Stimulated activated CD4-positive, alpha-beta T cell treated with anti-CD3 and anti-CD28 coated beads, Interleukin-15, amount 100 ng/mL, for 48 hours (primary cell): ENCODE results near the gene SEC24B.
"Not testable (repeated sequence)": the region's sequence is repeated elsewhere in the genome, so short reads cannot be mapped to it uniquely, and the experiment has no call there.

ENCODE experiments used
- DNase-seq, 2 donors: peaks; one replicate each; pipeline ENCODE4 v3.0.0-alpha.2; 2020; ENCODE audit warnings: low read depth in 2 of 2

Gene SEC24B

DNA sequence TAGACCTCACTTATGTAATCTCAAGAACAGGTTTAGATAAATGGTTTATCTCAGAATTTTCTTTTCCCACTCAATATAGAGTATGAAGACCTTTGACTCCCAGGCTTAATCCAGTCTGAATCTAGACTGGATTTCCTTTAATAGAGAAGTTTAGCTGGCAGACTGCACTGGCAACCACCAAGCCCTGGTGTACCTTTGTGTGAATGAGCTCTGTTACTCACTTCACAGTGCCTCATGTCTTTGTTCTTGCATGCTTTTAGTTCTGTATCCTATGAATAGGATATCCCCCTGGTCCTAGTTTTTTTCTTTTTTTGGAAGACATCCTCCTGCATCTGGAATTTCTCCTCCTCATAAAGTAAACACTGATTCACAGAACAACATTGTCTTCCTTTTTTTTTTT is 73.3 kb downstream of the SEC24B start:
- DNase-seq = no peak

DNA sequence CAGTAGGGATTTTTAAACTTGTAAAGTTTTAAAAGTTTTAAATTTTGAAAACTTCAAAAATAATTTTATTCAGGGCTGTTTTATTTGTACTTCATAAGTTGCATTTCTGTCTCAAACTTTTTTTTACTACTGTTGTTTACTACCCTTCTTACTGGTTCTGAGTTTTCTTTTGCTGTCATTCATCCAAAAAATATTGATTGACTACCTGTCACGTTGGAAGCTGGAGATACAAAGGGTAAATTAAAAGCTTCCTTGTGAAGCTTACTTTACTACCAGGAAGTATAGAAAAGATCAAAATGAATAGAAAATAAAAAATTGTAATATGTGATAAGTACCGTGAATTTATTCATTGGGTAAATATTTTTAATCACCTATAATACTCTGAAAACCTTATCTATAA is 77.1 kb downstream of the SEC24B start:
- no peak for DNase-seq

DNA sequence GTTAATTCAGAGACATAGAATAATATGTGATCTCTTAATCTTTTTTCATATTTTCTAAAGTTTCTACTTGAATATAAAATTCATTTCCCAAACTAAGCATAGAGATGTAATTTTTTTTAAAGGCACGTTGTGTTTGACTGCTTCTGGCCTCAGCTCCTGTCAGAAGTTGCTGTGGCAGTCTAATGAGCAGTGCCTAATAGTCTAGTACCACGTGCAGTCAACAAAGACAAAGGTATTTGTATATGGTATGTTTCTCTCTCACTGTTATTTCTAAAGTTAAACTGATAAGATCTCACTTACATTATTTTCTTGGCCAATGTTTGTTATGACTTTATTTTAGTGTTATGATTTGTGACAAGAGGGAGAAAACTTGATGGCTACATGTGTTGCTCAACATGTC is 77.8 kb downstream of the SEC24B start:
- no peak for DNase-seq

DNA sequence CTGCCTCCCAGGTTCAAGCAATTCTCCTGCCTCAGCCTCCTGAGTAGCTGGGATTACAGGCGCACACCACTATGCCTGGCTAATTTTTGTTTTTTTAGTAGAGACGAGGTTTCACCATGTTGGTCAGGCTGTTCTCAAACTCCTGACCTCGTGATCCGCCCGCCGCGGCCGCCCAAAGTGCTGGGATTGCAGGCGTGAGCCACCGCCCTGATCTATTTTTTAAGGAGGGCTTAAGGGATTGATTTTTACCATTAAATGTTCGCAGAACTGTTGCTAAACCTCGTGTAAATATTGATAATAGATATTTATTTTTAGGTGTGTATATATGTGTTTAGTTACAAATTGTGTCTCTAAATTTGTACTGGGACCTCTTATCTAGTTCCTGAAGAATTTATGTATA is 79.8 kb downstream of the SEC24B start:
- DNase-seq = not testable (repeated sequence)

DNA sequence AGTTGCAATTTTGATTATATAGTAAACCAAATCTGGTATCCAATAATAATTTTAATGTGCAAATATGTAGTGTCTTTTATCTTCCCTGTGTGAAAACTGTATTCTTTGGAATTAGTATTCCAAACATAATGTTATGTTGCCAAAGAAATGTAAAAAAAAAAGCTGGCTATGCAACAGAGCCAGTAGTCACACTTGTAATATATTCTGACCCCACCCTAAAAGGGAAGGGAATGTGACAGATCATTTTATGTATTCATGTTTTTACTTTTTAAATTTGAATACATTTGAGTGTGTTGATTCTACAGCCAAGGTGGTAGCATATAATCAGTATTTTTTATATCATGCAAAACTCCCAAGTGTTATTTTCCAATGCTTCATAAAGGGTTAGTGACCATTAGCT is 98.6 kb downstream of the SEC24B start:
- DNase-seq = no peak

DNA sequence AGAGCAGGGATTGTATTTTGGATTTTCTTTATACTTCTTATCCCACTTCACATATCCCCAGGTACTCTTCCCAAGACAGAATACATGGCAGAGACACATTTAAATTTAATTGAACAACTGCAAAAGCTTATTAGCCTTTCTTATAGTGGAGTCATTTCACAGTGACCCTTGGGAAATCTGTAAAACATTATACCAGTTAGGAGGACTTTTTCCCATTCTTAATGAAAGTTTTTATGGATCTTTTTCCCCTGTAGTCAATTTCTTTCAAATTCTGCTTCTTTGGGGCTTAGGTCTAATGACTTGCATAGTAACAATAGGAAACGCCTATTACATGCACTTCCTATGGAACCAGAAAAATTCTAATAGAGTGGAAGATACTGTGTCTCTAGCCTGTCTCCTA is 111.8 kb downstream of the SEC24B start:
- DNase-seq = no peak

DNA sequence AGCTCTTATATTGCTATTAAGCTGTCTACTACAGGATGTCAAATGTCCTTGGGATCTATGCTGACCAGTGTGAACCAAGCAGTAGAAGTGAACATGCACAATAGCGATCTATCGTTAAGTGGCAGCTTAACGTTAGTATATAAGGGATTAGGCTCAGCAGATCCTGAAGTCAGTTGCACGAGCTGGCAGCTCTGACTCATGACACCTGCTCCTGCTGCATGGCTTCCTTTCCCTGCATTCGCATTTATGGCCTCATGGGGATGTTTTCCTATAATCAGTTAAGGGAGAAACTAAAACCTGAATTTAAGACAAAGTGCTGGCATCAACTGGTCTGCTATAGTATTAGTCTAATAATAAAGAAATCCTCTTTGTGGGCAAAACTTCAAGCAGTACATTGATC is 113.8 kb downstream of the SEC24B start:
- no peak for DNase-seq

DNA sequence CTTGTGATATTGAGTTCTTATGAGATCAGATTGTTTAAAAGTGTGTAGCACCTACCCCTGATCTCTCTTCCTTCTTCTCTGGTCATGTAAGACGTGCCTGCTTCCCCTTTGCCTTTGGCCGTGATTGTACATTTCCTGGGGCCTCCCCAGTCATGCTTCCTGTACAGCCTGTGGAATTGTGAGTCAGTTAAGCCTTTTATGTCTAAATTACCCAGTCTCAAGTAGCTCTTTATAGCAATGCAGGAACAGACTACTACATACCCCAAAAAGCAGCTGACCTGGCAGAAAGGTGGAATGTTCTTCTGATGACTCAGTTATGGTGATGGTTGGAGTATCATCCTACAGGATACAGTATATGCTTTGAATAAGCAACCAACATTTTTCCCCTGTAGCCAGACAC is 115.0 kb downstream of the SEC24B start:
- DNase-seq = peak in 1 of 2 donors; percentile 8

DNA sequence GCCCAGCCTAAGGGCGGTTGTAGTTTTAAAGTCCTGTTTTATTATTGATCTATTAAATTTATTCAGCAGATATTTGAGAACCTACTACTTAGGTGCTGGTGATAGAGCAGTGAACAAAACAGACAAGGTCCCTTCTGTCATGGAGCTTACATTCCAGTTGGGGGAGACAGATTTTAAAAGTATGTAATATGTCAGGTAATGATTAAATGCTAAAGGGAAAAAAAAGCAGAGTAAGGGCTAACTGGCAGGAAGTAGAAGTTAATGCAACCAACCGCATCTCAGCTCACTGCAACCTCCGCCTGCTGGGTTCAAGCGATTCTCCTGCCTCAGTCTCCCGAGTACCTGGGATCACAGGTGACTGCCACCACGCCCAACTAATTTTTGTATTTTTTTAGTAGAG is 118.6 kb downstream of the SEC24B start:
- DNase-seq = no peak

DNA sequence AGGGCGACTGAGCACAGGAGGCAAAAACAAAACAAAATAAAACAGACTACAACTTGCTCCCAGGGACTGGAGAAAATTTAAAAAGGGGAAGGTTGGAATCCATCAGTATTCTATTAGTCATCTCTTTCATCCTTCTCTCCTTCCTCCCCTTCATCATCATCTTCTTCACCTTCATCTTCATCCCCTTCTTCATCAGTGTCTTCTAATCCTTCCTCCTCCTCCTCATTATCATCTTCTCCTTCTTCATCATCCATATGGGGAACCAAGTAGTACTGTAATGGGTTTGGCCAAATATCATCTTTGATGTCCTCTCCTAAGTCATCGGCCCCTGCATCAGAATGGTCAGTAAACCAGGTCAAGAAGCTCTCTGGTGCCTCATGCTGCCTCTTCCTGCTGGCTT is 119.5 kb downstream of the SEC24B start:
- no peak for DNase-seq

DNA sequence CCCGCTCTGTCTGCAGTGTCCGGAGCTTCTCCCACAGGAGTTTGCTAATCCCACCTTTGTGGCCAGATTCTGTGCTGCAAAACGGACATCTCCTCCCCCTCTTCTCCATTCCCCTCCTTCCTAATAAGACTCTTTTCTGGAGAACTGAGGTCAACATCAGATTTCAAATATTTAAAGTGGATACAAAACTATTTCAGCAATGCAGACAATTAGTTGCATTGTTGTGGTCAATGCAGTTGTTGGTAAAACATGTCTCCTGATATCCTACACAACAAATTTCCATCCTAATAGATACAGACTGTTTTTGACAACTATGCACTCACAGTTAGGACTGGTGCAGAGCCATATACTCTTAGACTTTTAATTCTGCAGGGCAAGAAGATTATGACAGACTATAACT is 121.4 kb downstream of the SEC24B start:
- no peak for DNase-seq

DNA sequence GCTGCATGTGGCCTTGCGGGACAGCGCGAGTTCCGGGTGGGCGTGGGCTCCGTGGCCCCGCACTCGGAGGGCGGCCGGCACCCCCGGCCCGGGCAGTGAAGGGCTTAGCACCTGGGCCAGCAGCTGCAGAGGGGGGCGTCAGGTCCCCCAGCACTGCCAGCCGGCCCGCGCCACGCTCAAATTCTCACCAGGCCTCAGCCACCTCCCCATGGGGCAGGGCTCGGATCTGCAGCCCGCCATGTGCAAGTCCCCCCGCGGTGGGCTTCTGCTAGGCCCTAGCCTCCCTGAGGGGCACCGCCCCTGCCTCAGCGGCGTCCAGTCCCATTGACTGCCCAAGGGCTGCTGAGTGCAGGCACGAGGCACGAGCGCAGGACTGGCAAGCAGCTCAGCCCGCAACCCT is 123.8 kb downstream of the SEC24B start:
- no peak for DNase-seq

DNA sequence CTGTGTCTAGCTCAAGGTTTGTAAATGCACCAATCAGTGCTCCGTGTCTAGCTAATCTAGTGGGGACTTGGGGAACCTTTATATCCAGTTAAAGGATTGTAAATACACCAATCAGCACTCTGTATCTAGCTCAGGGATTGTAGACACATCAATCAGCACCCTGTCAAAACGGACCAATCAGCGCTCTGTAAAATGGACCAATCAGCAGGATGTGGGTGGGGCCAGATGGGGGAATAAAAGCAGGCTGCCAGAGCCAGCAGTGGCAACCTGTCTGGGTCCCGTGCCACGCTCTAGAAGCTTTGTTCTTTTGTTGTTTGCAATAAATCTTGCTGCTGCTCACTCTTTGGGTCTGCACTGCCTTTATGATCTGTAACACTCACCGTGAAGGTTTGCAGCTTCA is 124.5 kb downstream of the SEC24B start:
- DNase-seq = peak; percentile 9 to 13

DNA sequence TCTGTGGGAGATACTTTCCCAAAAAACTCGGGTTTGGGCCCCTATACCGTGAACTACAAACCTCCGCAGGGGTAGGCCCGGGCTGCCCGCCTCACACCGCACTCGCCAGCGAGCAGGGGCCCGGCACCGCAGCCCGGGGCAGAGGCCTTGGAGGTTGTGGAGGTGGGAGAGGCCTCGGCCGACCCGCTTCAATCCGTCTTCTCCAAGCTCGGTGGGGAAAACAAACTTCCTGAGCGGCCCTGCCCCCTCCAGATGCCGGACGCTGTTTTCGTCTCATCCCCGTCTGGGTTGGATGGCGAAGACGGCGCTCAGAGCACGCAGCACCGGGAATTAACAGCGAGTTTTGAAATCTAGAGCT is 126.0 kb downstream of the SEC24B start:
- peak; percentile 7 to 10 for DNase-seq

DNA sequence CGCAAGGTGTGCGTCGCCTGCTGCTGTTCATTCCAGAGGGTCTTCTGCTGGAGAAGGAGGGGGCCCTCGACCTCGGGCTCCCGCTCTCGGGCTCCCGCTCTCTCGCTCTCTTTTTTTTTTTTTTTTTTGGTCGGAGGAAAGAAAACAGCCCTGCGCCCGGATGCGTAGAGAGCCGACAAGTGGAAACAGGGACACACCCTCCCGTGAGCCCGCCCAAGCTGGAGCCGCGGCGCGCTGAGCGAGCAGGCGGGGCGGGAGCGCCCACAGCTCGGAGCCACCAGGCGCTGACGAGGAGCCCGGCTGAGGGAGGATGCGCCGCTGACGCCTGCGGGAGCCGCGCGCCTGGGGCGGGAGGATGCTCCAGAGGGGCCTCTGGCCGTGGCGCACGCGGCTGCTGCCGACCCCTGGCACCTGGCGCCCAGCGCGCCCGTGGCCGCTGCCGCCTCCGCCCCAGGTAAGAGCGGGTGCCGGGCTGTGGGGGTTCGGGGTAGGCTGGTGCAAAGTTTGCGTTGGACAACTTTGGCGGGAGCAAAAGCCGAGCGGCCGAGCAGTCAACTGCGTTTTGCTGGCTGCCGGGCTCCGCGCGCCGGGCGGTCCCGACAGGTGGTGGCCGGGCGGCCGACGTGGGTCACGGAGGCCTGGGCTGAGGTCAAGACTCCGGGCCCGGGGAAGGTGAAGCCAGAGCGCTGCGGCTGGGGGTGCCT is 126.5 kb downstream of the SEC24B start, which contains the start of gene MCUB:
MCUB (plus strand) TSS at position 264 of the 704 bp plus-strand sequence; CDS start at position 356, 92 bp downstream.
- peak; percentile 87 for DNase-seq

DNA sequence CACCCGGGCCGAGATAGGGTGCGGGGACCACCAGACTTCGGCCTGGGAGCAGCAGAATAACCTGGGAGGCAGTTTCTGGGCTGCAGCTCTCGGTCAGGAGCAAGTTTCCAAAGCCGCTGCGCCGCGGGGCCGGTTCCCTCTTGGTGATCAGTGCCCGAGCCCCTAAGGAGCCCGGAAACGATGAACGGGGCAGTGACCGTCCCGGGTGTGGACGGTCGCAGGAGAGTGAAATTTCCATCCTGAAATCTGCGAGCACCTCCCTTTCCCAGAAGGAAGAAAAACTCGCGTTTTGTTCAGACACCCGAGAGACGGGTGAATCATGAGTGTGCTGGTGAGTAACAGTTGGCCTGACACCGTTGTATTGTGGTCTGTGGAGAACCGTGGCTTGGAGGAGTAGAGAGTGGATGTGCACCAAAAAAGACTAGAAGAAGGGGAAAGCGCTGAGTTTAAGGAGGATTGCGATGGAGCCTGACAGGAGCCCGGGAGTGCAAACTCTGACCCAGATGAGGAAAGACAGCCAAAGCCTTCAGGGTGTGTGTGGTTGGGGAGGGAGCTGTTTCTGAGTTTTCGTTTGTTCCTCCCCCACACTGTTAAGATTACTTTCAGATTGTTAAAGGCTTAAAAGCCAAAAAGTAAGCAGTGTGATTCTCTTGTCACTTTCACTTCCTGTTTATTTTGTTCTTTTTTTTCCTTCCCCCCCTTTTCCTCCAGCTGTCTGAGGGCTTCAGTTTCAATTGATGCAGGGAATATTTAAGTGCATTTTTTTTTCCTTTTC is 127.3 kb downstream of the SEC24B start:
- DNase-seq = peak; percentile 49 to 55

DNA sequence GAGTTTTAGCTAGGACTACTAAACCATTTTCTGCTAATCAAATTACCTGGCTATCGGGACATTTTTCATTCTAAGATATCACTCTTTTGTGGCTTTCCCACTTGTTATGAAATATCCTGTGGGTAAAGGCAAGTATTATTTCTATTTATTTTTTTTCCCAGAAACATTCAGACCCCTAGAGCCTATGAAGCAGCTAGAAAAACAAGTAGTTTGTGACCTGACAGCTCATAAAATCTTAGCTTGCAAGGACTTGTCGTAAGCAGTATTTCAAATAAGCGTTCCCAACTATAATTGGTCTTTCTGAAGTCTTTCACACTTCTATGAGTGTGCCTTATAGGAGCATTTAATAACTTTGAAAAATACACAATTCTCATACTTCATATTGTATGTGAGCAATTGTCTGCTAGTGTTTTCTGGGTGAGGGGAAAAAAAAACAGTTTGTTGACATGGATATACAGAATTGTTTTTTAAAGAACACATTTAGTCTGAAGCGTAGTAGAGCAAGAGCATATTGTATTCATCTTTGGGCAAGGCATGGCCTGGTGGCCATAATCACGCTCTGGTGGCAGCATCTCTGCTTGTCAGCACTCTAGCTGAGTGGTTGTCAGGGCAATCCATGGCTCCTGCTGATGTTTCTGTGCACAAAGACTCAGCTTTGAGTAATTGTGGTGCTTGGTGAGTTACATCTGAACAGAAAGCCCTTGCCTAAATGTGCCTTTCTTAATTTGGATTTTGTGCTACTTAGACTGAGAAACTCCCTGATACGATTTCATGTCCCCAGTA is 129.0 kb downstream of the SEC24B start:
- no peak for DNase-seq

DNA sequence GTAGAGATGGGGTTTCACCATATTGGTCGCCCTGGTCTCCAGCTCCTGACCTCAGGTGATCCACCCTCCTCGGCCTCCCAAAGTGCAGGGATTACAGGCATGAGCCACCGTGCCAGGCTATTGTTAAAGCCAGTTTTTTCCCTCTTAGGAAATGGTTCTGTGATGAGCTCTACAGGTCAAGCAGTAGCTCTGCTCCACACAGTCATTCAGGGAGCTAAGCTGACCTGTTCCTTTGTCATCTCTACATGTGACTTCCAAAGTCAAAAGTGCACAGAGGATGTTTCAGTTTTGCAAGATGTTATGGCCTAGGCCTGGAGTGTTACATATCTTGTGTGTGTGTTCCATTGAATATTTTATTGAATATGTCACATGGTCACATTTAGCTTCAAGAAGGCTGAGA is 137.9 kb downstream of the SEC24B start:
- no peak for DNase-seq

DNA sequence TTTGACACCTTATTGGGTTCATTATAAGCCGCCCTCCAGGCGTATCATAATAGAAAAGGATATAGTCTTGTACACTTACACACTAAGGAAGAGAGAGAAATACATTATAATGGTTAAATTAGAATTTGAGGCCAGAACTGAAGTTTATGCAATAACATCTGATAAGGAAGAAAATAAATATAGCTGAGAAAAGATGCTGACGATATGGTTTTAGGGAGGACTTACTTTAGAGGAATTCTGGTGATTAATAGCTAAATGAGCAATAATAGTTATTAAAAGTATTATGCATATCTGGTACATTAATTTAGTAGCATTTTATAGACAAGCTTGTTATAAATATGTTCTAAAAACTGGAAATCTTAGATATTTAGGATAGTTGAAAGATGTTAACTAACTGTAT is 138.5 kb downstream of the SEC24B start:
- no peak for DNase-seq

DNA sequence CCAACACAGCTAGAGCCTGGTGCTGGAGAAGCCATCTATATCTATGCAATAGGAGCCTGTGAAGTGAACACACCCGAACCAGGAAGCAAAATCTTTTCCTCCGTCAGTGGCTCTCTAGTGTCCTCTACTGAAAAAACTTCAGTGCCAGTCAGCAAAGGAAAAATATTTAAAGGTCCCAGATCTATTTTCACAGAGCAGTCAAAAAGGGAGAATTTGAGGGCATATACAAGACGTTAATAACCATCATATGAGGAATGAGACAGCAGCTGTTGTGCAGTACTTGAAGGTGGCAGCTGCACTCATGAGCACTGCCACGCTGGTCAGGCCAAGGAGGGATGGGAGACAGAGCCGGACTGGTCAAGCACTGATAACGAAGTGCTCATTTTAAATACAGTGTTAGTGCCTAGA is 140.8 kb downstream of the SEC24B start:
- DNase-seq = no peak

DNA sequence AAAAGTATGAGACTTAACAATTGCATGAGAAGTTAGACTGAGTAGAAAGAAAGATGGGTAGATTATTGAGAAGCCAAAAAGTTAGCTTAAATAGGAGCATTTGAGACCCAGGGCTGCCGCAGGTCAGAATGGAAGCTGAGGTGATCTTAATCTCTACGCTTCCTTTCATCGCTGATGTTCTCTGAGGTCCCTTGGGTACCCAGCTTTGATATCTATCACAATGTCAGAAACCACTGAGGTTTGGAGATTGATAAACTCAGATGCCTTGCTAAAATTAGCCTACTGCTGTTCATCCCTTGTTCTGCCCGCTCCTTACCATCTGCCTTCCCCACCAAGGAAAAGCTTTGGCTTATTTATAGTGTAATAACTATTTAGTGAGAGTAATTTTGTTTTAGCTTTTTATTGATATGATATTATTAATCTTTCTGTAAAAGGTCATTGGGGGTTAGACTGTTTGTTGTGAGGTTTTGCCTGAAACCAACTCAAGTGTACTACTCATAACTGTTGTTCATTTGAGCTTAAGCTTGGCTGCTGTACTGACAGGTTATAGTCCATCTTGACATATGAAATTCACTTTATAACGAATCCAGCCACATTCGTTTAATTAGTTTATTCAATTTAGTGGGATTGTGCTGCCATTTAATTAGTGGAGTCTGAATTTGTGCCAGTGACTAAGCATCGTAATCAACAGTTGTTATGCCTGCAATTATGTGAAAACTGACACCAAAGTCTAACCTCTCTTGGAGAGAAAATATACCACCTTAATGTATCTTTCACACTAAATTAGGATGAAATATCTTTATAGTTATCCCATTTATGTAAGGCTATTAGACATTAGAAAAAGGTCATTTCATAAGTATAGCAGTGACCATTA is 141.6 kb downstream of the SEC24B start:
- no peak for DNase-seq

DNA sequence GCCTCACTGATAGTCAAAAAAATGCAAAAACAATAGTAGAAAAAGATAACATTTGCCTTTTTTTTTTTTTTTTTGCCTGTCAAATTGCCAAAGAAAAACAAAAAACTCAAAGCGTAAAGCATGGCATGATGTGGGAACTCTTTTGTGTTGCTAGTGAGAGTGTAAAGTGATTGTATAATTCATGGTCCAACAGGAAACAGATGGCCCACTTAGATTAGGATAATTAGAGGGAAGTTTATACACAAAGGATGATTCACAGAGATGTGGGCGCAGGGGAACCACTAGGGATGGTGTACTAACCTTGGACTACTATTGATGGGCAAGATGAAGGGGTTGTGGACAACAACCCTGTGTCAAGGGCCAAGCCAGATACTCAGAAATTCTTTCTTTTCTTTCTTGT is 142.8 kb downstream of the SEC24B start:
- no peak for DNase-seq
